ENCODE results near the gene SCYL1.

Gene SCYL1

GRCh38 chr11:65585396-65586246, 60.7 kb downstream of the SCYL1 start:
- DNase-seq (ENCODE audit: low read depth): no peak

- no peak for DNase-seq (ENCODE audit: low read depth)
These were observed 61.4 kb downstream of the SCYL1 start for GRCh38 chr11:65586247-65586630.

- DNase-seq (ENCODE audit: low read depth): no peak
These were observed 61.8 kb downstream of the SCYL1 start for GRCh38 chr11:65586676-65587075.

Data from activated T-cell treated with anti-CD3 and anti-CD28 coated beads for 24 hours (primary cell).